SK-N-SH treated with all-trans-retinoic acid at 6 μM for 48 hours (cell line): ENCODE data around the gene SEMA3G.

Experiments
- ATAC-seq: fragments of 200-7000 bp; cut with Tn5 transposase; 3 replicates; pipeline ENCODE4 v1.9.1; 2020; ENCODE audit warnings: mild to moderate bottlenecking, moderate library complexity
- CSDC2 ChIP-seq: fragments of 250-450 bp; sonication (Bioruptor Pico); IDR thresholded peaks from 2 replicates; pipeline ENCODE4 v1.5.0; 2020; ENCODE audit warnings: mild to moderate bottlenecking, moderate library complexity
- ISL1 ChIP-seq: fragments of 250-450 bp; sonication (Bioruptor Pico); IDR thresholded peaks from 2 replicates; pipeline ENCODE4 v2.1.2; 2022; ENCODE audit warnings: mild to moderate bottlenecking, moderate library complexity
- PPARA ChIP-seq: fragments of 250-450 bp; sonication (Bioruptor Pico); IDR thresholded peaks from 2 replicates; pipeline ENCODE4 v1.5.0; 2020; ENCODE audit warnings: mild to moderate bottlenecking, borderline replicate concordance
- RARB ChIP-seq: fragments of 250-450 bp; sonication (Bioruptor Pico); IDR thresholded peaks from 2 replicates; pipeline ENCODE4 v1.8.0; 2021; ENCODE audit warnings: mild to moderate bottlenecking, moderate library complexity
- SNAI2 ChIP-seq: fragments of 250-450 bp; sonication (Bioruptor Pico); IDR thresholded peaks from 2 replicates; pipeline ENCODE4 v1.5.0; 2020; ENCODE audit warnings: mild to moderate bottlenecking, moderate library complexity
- TCF4 ChIP-seq: fragments of 250-450 bp; sonication (Bioruptor Pico); IDR thresholded peaks from 2 replicates; pipeline ENCODE4 v1.8.0; 2021; ENCODE audit warnings: mild to moderate bottlenecking, moderate library complexity, borderline replicate concordance
- TOX ChIP-seq: fragments of 250-450 bp; sonication (Bioruptor Pico); IDR thresholded peaks from 2 replicates; pipeline ENCODE4 v1.8.0; 2021; ENCODE audit warnings: mild to moderate bottlenecking, moderate library complexity, borderline replicate concordance
- ZC3H10 ChIP-seq: fragments of 250-450 bp; sonication (Bioruptor Pico); IDR thresholded peaks from 2 replicates; pipeline ENCODE4 v1.5.1; 2021; ENCODE audit warnings: mild to moderate bottlenecking, moderate library complexity
- ZFP3 ChIP-seq: fragments of 250-450 bp; sonication (Bioruptor Pico); IDR thresholded peaks from 2 replicates; pipeline ENCODE4 v1.5.0; 2020; ENCODE audit warnings: mild to moderate bottlenecking, moderate library complexity
- ZNF565 ChIP-seq: fragments of 450-650 bp; formaldehyde crosslinking; conservative IDR thresholded peaks from 2 replicates; pipeline ENCODE4 v1.5.0; 2020; ENCODE audit warnings: low read depth, mild to moderate bottlenecking, moderate library complexity
- ZNF70 ChIP-seq: fragments of 450-650 bp; formaldehyde crosslinking; IDR thresholded peaks from 2 replicates; pipeline ENCODE4 v1.5.0; 2020; ENCODE audit warnings: mild to moderate bottlenecking, moderate library complexity
- ZNF8 ChIP-seq: fragments of 450-650 bp; formaldehyde crosslinking; IDR thresholded peaks from 2 replicates; pipeline ENCODE4 v1.5.0; 2020; ENCODE audit warnings: mild to moderate bottlenecking, moderate library complexity
- TF ChIP-seq, protein P1 (sequence below): fragments of 250-450 bp; sonication (Bioruptor Pico); IDR thresholded peaks from 2 replicates; pipeline ENCODE4 v1.5.0; 2020; ENCODE audit warnings: mild to moderate bottlenecking, moderate library complexity
- TF ChIP-seq, protein P2 (sequence below): fragments of 250-450 bp; sonication (Bioruptor Pico); IDR thresholded peaks from 2 replicates; pipeline ENCODE4 v1.8.0; 2020; ENCODE audit warnings: mild to moderate bottlenecking, moderate library complexity, borderline replicate concordance
- TF ChIP-seq, protein P3 (sequence below): fragments of 250-450 bp; sonication (Bioruptor Pico); IDR thresholded peaks from 2 replicates; pipeline ENCODE4 v1.5.1; 2021; ENCODE audit warnings: mild to moderate bottlenecking, moderate library complexity
- TF ChIP-seq, protein P4 (sequence below): fragments of 250-450 bp; sonication (Bioruptor Pico); IDR thresholded peaks from 2 replicates; pipeline ENCODE4 v1.8.0; 2021; ENCODE audit warnings: low read depth, mild to moderate bottlenecking, moderate library complexity, borderline replicate concordance

SEMA3G gene

DNA sequence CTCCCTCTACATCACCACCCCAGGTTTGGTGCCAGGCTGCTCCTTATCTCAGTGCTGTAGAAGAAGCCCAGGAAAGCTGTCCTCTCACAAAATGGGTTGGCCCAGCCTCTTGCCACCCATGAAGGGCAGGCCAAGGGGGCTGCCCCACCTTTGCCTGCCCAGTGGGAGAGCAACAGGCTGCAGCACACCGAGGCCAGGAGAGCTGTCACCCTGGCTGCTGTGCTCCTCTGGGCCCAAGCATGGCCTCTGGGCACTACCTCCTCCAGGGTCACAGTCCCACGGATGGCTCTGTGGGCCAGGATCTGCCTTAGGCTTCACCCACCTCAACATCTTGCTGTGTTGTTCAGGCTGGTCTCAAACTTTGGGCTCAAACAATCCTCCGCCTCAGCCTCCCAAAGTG lies 43.8 kb upstream of the SEMA3G start (continued):
- TF ChIP-seq, protein P1, sequence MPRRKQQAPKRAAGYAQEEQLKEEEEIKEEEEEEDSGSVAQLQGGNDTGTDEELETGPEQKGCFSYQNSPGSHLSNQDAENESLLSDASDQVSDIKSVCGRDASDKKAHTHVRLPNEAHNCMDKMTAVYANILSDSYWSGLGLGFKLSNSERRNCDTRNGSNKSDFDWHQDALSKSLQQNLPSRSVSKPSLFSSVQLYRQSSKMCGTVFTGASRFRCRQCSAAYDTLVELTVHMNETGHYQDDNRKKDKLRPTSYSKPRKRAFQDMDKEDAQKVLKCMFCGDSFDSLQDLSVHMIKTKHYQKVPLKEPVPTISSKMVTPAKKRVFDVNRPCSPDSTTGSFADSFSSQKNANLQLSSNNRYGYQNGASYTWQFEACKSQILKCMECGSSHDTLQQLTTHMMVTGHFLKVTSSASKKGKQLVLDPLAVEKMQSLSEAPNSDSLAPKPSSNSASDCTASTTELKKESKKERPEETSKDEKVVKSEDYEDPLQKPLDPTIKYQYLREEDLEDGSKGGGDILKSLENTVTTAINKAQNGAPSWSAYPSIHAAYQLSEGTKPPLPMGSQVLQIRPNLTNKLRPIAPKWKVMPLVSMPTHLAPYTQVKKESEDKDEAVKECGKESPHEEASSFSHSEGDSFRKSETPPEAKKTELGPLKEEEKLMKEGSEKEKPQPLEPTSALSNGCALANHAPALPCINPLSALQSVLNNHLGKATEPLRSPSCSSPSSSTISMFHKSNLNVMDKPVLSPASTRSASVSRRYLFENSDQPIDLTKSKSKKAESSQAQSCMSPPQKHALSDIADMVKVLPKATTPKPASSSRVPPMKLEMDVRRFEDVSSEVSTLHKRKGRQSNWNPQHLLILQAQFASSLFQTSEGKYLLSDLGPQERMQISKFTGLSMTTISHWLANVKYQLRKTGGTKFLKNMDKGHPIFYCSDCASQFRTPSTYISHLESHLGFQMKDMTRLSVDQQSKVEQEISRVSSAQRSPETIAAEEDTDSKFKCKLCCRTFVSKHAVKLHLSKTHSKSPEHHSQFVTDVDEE (CRISPR knock-in tag), result no peak
- TF ChIP-seq ZNF565 (CRISPR knock-in tag), result no peak
- TF ChIP-seq ZFP3 (CRISPR knock-in tag), result no peak
- TF ChIP-seq, protein P2, sequence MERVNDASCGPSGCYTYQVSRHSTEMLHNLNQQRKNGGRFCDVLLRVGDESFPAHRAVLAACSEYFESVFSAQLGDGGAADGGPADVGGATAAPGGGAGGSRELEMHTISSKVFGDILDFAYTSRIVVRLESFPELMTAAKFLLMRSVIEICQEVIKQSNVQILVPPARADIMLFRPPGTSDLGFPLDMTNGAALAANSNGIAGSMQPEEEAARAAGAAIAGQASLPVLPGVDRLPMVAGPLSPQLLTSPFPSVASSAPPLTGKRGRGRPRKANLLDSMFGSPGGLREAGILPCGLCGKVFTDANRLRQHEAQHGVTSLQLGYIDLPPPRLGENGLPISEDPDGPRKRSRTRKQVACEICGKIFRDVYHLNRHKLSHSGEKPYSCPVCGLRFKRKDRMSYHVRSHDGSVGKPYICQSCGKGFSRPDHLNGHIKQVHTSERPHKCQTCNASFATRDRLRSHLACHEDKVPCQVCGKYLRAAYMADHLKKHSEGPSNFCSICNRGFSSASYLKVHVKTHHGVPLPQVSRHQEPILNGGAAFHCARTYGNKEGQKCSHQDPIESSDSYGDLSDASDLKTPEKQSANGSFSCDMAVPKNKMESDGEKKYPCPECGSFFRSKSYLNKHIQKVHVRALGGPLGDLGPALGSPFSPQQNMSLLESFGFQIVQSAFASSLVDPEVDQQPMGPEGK, result no peak

DNA sequence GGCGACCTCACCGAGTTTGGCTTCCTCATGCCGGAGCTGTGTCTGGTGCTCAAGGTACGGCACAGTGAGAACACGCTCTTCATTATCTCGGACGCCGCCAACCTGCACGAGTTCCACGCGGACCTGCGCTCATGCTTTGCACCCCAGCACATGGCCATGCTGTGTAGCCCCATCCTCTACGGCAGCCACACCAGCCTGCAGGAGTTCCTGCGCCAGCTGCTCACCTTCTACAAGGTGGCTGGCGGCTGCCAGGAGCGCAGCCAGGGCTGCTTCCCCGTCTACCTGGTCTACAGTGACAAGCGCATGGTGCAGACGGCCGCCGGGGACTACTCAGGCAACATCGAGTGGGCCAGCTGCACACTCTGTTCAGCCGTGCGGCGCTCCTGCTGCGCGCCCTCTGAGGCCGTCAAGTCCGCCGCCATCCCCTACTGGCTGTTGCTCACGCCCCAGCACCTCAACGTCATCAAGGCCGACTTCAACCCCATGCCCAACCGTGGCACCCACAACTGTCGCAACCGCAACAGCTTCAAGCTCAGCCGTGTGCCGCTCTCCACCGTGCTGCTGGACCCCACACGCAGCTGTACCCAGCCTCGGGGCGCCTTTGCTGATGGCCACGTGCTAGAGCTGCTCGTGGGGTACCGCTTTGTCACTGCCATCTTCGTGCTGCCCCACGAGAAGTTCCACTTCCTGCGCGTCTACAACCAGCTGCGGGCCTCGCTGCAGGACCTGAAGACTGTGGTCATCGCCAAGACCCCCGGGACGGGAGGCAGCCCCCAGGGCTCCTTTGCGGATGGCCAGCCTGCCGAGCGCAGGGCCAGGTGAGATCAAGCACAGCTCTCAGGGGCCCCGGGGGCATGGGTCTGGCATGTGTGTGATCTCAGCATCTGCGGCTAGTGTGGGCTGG lies 43.1 kb upstream of the SEMA3G start:
- TF ChIP-seq TCF4 (CRISPR knock-in tag) (no peak), TOX (CRISPR knock-in tag) (no peak), ZNF8 (CRISPR knock-in tag) (no peak), ZNF565 (CRISPR knock-in tag) (no peak), ZFP3 (CRISPR knock-in tag) (no peak), CSDC2 (CRISPR knock-in tag) (no peak), SNAI2 (CRISPR knock-in tag) (no peak), ZNF70 (no peak), RARB (CRISPR knock-in tag) (no peak), ZC3H10 (CRISPR knock-in tag) (no peak), ISL1 (CRISPR knock-in tag) (no peak), PPARA (CRISPR knock-in tag) (no peak)
- TF ChIP-seq, protein P1 (CRISPR knock-in tag), result no peak
- TF ChIP-seq, protein P3, sequence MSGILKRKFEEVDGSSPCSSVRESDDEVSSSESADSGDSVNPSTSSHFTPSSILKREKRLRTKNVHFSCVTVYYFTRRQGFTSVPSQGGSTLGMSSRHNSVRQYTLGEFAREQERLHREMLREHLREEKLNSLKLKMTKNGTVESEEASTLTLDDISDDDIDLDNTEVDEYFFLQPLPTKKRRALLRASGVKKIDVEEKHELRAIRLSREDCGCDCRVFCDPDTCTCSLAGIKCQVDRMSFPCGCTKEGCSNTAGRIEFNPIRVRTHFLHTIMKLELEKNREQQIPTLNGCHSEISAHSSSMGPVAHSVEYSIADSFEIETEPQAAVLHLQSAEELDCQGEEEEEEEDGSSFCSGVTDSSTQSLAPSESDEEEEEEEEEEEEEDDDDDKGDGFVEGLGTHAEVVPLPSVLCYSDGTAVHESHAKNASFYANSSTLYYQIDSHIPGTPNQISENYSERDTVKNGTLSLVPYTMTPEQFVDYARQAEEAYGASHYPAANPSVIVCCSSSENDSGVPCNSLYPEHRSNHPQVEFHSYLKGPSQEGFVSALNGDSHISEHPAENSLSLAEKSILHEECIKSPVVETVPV, result no peak
- TF ChIP-seq, protein P4, sequence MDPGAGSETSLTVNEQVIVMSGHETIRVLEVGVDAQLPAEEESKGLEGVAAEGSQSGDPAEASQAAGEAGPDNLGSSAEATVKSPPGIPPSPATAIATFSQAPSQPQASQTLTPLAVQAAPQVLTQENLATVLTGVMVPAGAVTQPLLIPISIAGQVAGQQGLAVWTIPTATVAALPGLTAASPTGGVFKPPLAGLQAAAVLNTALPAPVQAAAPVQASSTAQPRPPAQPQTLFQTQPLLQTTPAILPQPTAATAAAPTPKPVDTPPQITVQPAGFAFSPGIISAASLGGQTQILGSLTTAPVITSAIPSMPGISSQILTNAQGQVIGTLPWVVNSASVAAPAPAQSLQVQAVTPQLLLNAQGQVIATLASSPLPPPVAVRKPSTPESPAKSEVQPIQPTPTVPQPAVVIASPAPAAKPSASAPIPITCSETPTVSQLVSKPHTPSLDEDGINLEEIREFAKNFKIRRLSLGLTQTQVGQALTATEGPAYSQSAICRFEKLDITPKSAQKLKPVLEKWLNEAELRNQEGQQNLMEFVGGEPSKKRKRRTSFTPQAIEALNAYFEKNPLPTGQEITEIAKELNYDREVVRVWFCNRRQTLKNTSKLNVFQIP (CRISPR knock-in tag), result no peak
- TF ChIP-seq, protein P2, result no peak

More for the DNA sequence above, 43.1 kb upstream of the SEMA3G start:
- ATAC-seq, result no peak
